ENCODE data around the gene TSPO2.
"Not testable (repeated sequence)": the region's sequence is repeated elsewhere in the genome, so short reads cannot be mapped to it uniquely, and the experiment has no call there.

DNA sequence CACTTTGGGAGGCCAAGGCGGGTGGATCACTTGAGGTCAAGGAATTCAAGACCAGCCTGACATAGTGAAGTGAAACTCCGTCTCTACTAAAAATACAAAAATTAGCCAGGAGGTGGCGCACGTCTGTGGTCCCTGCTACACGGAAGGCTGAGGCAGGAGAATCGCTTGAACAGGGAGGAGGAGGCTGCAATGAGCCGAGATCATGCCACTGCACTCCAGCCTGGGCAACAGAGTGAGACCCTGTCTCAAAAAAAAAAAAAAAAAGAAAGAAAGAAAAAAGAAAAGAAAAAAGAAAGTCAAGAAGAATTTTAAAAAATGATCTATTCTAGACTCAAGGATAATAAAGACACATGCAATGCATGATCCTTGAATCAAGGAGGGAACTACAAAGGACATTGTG lies 36.0 kb upstream of the TSPO2 start:
- not testable (repeated sequence) for TF ChIP-seq EZH2phosphoT487 (IDR thresholded peaks at IDR 0.05; ENCODE audit: borderline replicate concordance, low read length)
- TF ChIP-seq, protein P1, sequence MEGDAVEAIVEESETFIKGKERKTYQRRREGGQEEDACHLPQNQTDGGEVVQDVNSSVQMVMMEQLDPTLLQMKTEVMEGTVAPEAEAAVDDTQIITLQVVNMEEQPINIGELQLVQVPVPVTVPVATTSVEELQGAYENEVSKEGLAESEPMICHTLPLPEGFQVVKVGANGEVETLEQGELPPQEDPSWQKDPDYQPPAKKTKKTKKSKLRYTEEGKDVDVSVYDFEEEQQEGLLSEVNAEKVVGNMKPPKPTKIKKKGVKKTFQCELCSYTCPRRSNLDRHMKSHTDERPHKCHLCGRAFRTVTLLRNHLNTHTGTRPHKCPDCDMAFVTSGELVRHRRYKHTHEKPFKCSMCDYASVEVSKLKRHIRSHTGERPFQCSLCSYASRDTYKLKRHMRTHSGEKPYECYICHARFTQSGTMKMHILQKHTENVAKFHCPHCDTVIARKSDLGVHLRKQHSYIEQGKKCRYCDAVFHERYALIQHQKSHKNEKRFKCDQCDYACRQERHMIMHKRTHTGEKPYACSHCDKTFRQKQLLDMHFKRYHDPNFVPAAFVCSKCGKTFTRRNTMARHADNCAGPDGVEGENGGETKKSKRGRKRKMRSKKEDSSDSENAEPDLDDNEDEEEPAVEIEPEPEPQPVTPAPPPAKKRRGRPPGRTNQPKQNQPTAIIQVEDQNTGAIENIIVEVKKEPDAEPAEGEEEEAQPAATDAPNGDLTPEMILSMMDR (IDR thresholded peaks at IDR 0.05; ENCODE audit: low read depth, low read length, poor library complexity, severe bottlenecking) = peak; percentile 54

All from DOHH2 (cell line).